KBM-7 (cell line): ENCODE measurements around the gene INPP5D.
"Not testable (repeated sequence)": the region's sequence is repeated elsewhere in the genome, so short reads cannot be mapped to it uniquely, and the experiment has no call there.

ENCODE experiments used
- DNase-seq: peaks from one replicate; pipeline ENCODE4 v3.0.0-alpha.2; 2015
- in situ Hi-C: fragments of 300-500 bp; cut with MboI; formaldehyde crosslinking; loops from 2 replicates; pipeline ENCODE4 v1.14.3; 2020; ENCODE audit warnings: low sequenced_read_pairs, low pct_unique_long_range_greater_than_20kb, mixed read lengths

The INPP5D gene

DNA sequence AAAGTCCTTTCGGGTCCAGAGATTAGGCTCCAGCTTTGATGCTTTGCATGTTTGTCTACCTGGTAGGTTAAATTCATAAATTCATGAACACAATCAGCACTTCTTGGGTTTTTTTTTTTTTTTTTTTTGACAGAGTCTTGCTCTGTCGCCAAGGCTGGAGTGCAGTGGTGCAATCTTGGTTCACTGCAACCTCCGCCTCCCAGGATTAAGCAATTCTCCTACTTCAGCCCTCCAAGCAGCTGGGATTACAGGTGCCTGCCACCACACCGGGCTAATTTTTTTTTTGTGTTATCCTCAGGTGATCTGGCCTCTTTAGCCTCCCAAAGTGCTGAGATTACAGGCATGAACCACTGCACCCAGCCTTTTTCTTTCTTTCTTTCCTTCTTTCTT, 5.1 kb downstream of the INPP5D start:
- in situ Hi-C loops, DNase-seq: not testable (repeated sequence)

DNA sequence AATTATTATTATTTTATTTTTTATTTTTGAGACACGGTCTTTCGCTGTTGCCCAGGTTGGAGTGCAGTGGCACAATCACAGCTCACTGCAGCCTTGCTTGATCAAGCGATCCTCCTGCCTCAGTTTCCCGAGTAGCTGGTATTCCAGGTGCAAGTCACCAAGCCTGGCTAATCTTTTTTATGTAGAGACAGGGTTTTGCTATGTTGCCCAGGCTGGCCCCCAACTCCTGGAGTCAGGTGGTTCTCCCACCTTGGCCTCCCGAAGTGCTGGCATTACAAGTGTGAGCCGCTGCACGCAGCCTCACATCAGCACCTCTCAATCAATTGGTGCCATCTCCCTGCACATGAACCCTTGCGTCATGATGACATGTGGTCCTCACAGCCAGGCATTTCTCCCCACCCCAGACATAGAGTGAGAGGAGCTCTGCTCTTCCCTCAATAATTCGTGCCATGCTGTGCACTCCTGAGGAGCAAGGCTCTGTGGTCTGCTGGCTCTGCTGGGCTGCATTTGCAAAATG, 5.9 kb downstream of the INPP5D start:
- in situ Hi-C loops = no loop called here
- no peak for DNase-seq

DNA sequence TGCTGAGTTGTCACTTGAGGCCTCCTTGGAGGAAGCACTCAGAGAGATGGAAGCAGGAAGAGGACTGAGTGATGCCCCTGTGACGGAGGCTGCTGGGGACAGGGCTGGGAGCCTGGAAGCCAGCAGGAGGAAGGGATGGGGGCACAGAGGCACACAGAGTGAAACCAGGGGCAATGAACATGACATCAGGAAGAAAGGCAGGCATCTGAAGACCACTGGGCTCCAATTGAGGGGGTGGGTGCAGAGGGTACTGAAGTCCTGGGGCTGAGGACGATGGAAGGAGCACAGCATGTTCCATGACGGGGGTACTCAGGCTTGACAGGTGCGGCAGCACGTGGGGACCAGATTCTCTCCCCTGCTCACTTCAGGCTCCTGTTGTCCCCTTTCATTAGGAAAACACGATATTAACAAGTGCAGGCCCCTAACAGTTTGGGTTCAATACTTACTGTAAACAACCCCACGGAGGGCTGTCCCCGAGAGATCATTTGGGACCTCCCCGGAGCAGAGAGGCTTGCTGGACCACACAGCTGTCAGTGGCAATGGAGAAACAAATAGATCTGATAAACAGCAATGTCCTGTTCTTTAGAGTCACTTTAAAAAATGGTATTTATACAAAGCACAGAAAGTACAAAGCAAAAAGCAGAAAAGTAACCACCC, 8.7 kb downstream of the INPP5D start:
- in situ Hi-C loops = no loop called here
- no peak for DNase-seq

DNA sequence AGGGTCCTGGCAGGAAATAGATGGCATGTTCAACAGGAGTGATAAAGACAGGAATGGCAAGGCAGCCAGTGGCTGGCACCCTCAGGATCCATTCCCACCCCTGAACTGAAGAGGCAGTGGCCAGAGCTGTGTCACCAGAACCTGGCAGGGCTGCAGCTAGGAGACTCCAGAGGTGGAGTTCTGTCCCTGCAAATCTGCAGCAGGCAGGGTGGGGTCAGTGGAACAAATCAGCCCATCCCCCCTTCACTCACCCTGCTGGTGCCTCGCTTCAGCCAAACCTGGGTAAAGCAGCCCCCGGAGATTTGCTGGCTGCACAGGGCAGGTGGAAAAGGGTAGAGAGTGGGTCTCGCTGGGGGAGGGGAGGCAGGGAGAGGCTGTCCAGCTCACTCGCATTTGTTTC, 12.7 kb downstream of the INPP5D start:
- in situ Hi-C loops = no loop called here
- DNase-seq = no peak

DNA sequence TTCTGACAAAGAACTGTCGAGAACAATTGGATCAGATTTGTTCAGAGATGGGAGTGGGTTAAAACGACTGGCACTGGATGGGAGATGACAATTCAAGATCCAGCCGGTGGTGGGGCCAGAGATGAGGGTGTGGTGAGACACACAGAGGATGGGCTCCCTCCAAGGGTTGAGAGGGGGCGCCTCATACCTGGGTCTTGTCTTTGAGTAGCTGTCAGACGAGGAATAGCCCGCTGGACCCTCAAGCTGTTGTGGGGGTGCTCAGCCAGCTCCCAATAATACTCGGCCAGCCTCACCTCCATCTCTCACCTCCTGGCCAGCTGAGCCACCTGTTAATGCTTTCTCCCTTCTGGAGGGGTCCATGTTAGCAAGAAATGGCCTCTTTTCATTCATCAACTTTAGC, 14.0 kb downstream of the INPP5D start:
- DNase-seq = no peak
- in situ Hi-C loops = no loop called here

DNA sequence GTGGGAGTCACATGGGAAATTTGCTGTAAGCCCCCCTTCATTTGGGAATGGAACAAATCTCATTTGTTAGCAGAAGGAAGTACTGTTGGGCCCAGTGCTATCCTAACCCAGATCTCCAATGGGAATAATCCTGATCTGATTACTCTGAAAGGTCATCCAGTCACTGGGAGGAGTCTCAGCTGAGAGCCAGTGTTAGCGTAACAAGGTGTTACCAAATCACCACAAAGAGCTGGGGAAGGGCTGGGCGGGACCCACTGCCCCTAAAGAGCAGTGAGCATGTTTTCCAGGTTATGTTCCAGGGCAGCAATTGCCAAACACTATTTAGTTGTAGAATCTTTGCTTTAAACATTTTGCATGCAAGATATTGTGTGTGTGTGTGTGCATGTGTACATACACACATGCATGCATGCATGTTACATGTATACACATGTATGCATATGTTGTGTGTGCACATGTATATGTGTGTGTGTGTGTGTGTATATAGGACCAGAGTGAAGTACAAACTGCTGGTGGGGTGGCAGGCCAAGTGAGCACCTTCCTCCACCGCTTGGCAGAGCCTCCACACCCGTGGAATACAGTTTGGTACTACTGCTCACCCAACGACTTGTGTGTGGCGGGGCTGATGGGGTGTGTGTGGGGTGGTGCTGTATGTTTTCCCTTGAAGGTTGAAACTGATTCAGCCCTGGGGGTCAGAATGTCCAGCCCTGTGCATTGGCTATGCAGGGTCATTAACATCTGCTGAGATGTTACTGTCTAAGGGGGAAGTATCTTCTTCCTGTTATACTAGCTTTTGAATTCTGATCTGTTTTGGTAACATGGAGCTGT, 15.2 kb downstream of the INPP5D start:
- peak; percentile 37 for DNase-seq
- in situ Hi-C loops = no loop called here

DNA sequence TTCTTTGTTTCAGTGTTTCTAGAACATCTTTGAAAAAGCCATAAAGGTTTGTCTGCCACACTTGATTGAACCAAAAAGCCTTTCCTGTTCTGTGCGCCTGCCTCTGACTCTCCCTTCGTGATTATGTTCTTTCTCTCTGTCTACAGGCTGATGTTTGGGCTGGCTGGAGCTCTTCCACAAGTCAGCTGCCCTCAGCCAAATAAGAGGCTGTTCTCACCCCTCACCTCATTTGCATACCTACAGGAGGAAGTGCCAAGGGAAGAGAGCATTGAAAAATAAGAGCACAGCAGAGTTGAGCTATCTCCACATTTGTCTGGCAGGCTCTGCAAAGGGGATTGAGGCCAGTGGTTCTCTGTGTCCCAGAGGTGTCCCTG, 15.8 kb downstream of the INPP5D start:
- peak; percentile 85 for DNase-seq
- in situ Hi-C loops = no loop called here

DNA sequence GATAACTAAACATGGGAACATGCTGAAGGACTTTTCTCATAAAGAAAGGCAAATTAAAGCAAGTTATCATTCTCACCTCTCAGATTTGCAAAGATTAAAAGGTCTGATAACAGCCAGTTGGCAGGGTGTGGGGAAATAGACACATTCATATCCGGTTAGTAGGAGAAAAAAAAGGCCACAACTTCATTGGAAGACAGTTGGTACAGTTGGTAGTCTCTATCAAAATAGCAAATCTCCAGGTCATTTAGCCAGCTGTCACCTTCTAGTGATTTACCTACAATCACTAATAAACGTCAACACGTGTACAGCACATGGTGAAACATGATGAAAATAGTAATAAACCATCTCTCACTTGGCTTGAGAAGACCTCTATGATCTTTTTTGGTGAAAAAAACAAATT, 16.6 kb downstream of the INPP5D start:
- in situ Hi-C loops = no loop called here
- DNase-seq = peak; percentile 51

DNA sequence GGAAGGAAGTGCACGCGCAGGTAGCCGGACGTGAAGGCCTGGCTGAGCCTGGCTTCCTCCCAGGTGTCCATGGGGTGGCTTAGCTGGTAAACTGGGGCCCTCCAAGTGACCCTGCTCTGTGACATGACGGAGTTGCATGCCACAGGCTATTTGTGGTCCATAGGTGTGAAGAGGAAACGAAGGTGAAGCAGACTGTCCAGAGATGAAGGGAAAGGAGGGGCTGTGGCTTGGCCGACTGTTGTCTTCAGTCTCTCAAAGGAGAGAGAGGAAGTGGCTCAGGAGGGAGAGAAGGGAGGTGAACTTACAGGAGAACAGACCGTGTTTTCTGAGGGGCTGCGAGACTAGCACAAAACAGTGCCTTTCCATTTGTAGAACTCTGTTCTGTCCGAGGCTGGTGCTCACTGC, 19.3 kb downstream of the INPP5D start:
- peak; percentile 50 for DNase-seq
- in situ Hi-C loops = no loop called here

DNA sequence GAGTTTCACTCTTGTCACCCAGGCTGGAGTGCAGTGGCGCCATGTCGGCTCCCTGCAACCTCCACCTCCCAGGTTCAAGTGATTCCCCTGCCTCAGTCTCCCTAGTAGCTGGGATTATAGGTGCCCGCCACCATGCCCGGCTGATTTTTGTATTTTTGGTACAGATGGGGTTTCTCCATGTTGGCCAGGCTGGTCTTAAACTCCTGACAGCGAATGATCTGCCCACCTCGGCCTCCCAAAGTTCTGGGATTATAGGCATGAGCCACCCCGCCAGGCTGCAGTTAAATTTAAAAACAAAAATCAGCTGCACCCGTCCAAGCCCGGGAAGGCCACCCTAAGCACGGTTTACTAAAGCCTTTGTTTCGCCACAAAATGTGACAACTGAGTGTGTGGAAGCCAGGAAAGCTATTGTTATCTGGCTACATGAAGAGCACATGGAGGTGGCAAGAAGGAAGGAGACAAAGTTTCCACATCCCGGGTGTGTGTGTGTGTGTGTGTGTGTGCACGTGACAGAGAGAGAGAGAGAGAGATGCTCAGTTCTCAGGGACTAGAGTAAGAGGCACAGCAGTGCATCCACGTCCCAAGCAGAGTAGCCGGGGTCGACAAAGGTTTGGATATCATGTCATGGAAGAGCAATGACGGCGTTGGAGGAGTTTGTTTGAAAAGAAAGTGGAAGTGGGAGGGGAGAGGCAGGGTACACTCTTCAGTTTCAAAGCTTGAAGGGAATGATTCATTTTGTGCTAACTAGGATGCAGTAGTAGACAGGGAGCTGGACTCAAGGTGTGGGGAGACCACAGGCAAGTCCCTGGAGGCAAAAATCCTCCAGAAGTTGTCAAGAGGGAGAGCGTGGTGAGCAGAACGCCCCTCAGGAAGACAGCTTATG, 20.1 kb downstream of the INPP5D start:
- in situ Hi-C loops = no loop called here
- no peak for DNase-seq

DNA sequence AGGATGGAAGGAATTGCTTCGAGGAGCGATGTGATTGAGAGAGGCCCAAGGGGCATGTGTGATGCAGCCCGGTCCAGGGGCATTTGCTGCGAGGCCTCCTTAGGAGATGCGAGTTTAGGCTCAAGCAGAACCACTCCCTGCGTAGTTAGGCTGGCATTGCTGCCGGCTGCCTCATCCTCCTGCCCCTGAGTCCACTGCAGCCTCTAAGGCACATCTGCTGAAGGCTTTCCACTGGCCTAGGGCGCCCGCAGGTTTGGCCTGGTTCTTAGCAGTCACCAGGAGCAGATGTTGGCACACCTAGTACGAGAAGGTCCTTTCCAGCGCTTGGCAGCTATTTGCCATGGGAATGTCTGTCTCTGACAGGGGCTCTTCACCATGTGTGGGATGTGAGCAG, 20.7 kb downstream of the INPP5D start:
- in situ Hi-C loops = no loop called here
- no peak for DNase-seq

DNA sequence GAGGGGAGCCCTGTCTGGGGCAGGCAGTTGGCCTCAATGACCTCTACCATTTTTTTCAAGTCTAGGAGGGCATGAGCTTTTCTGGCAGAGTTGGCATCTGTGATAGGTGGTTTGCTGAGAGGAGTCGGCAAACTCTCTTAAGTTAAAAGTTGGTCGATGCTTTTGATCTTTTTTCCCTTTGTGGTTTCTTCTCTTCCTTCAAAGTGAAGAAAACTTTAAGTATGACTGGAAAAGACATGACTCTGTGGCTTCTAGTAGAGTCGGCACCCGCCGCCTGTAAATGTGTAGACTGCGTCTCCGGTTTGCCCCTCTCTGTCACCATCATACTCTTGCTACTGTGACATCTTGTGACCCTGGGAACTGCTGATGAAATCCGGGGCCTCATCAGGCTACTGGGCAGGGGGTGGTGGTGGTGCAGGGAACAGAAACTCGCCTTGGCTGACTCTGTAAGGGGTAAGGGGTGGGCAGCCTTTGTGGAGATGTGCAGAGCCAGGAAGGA, 21.1 kb downstream of the INPP5D start:
- in situ Hi-C loops = no loop called here
- DNase-seq = no peak

DNA sequence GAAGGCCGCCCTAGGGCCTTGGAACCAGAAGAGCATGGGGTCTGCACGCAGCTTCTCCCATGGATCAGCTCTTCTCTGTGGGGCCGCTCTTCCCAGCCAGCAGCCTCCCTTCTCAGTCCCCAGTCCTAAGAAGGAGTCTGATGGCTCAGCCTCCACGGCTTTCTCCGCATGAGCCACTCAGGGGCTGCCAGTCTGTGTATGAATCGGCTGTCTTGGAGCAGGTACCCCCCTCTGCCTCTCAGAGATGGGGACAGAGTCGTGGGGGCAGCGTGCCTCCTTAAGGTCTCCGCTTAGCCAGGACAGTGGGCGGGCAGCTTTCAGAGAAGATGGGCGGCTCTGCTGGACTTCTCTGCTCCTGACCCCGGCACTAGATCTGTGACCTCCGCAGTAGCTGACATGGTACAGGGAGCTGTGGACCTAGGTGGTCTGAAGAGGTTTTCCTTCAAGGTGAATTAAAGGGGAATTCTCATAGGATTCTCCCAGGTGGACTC, 21.6 kb downstream of the INPP5D start:
- in situ Hi-C loops = no loop called here
- no peak for DNase-seq

DNA sequence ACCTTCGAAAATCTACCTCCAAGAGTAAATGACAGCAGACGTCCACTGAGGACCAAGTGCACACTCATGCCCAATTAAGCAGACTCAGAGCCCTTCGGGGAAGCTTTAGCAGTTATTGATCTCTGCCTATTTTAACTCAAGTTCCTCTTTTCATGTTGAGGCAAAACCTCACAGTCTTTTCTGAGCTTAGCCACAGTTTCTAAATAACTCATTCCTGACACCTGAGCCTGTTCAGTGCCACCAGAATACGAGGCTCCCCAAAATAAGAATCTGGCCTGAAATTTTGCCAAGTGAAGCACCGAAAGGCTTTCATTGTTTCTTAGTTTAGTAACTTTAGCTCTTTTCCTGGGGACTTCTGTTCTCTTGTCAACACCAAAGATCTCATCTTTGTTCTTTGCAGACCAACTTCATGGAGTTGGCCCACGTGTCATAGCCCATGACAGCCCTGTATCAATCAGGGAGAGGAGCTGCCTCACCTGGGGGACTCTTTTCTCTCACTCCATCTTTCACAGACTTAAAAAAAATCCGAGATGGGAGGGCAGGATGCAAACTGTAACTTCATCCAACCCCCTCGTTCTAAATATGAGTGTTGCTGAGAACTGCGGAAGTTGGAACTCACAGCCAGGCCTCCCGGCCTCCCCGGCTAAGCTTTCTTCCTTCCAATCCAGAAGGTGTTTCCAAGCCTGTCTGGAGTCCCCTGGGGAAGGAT, 22.2 kb downstream of the INPP5D start:
- DNase-seq = peak; percentile 83

DNA sequence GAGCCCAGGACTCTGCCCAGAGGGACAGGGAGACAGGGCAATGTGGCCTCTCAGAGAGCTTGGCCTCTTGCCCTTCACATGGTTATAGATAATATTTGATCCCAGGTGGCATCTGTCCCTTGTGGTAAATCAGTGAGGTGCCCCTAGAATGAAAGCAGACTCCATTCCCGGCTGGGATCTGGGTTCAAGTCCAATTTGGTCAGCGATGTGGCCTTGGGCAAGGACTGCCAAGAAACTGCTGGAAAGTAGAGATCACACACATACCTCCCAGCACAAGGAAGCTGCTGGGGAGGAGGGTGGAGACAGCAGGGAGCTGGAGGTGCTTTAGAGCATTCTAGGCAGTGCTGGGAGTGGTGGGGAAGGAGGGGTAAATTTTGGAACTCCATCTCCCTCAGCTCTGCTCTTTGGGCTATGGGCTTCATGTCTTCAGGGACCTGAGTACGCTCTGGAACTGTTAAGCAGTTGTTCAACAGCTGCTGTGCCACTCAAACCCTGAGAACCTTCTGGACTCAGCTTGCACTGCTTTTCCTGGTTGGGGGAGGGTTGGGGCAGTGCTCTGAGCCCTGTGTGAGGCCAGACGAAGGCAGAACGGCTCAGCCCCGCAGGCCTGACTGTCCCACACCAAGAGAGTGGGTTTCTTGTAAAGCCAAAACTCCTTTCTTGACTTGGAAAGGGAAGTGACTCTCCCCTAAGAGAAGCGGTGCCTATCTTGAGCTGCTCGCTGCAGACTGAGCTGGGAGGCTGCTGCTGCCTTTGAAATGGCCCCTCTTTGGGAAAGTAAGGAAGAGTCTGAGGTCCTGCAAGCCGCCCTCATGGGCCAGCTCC, 23.0 kb downstream of the INPP5D start:
- peak; percentile 62 for DNase-seq

More for the DNA sequence above, 22.2 kb downstream of the INPP5D start:
- in situ Hi-C loops = no loop called here

DNA sequence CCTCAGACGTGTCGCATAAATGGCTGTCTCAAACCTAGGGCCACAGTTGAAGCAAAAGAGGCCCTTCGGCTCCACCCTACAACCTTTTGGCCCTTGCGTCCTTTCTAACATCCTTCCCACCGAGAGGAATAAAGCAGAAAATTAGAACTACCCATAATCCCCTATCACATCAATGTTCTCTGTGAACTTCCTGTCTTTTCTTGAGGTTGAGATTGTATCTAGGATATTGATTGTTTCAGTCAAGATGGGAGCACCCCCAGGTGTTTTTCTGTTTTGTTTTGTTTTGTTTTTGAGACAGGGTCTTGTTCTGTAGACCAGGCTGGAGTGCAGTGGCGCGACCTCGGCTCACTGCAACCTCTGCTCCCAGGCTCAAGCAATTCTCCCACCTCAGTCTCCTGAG, 23.6 kb downstream of the INPP5D start:
- in situ Hi-C loops = no loop called here
- no peak for DNase-seq

More for the DNA sequence above, 23.0 kb downstream of the INPP5D start:
- in situ Hi-C loops = no loop called here

DNA sequence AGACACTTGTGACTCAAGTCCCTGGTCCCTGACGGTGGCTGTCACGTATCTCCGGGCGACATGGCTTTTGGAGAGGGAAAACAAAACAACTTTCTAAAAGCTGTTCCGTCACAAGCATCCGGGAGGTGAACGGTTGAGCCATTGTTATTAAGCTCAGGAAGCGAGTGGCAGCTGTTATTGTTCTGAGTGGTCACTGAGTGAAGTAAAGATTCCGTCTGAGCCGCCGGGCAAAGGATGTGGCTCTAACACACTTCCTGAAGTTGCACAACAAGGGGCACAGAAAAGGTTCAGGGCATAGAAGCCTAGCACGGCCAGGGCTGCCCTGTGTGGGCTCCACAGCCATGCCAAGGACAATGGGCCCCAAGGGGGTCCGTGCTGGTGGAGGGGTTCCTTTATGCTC, 24.3 kb downstream of the INPP5D start:
- DNase-seq = peak; percentile 96
- in situ Hi-C loops = no loop called here
